H9 (cell line): Measurements from ENCODE around the gene MYRIP. TPM values are rescaled to one million over a fixed set of nuclear protein-coding genes. Genes with fewer than 3 reads are reported as not detected.

Experiments
- DNase-seq: peaks from one replicate; pipeline ENCODE4 v3.0.0-alpha.2; 2017
- H2AFZ ChIP-seq: one replicate; pipeline ENCODE4 v1.6.1; 2013; ENCODE audit warnings: mild to moderate bottlenecking, low read length, control low read depth, moderate library complexity
- H2AK5ac ChIP-seq: 2 replicates; pipeline ENCODE4 v1.6.1; 2013; ENCODE audit warnings: low read length, control low read depth, mixed read lengths; ENCODE audit not compliant: insufficient read length
- H2BK120ac ChIP-seq: one replicate; pipeline ENCODE4 v1.6.1; 2013; ENCODE audit warnings: low read depth, mild to moderate bottlenecking, low read length, control low read depth, inconsistent platforms; ENCODE audit not compliant: poor library complexity, severe bottlenecking
- H2BK12ac ChIP-seq: 2 replicates; pipeline ENCODE4 v1.6.1; 2013; ENCODE audit warnings: low read length, control low read depth, mixed read lengths, low read depth; ENCODE audit not compliant: insufficient read length
- H2BK15ac ChIP-seq: 2 replicates; pipeline ENCODE4 v1.6.1; 2013; ENCODE audit warnings: low read depth, low read length, control low read depth
- H2BK20ac ChIP-seq: one replicate; pipeline ENCODE4 v1.6.1; 2013; ENCODE audit warnings: low read depth, mild to moderate bottlenecking, low read length, control low read depth, inconsistent platforms; ENCODE audit not compliant: poor library complexity, severe bottlenecking
- H2BK5ac ChIP-seq: 2 replicates; pipeline ENCODE4 v1.6.1; 2013; ENCODE audit warnings: low read length, control low read depth, mixed read lengths; ENCODE audit not compliant: insufficient read length
- H3K14ac ChIP-seq: 2 replicates; pipeline ENCODE4 v1.6.1; 2013; ENCODE audit warnings: low read length, control low read depth; ENCODE audit not compliant: insufficient read depth
- H3K18ac ChIP-seq: 2 replicates; pipeline ENCODE4 v1.6.1; 2013; ENCODE audit warnings: low read depth, mild to moderate bottlenecking, mixed read lengths, low read length, control low read depth; ENCODE audit not compliant: insufficient read length
- H3K23ac ChIP-seq: 2 replicates; pipeline ENCODE4 v1.6.1; 2013; ENCODE audit warnings: low read length, control low read depth, mixed read lengths, low read depth; ENCODE audit not compliant: insufficient read length
- H3K23me2 ChIP-seq: 2 replicates; pipeline ENCODE4 v1.6.1; 2013; ENCODE audit warnings: low read depth, mild to moderate bottlenecking, mixed read lengths, low read length, control low read depth; ENCODE audit not compliant: insufficient read length, poor library complexity, severe bottlenecking
- H3K27ac ChIP-seq: 2 replicates; pipeline ENCODE4 v1.5.1; 2013; ENCODE audit warnings: low read length, control low read depth, mixed read lengths, low read depth; ENCODE audit not compliant: insufficient read length
- H3K27me3 ChIP-seq: 2 replicates; pipeline ENCODE4 v1.6.1; 2013; ENCODE audit warnings: low read length, control low read depth, inconsistent platforms; ENCODE audit not compliant: insufficient read depth
- H3K4ac ChIP-seq: 2 replicates; pipeline ENCODE4 v1.6.1; 2013; ENCODE audit warnings: low read depth, mild to moderate bottlenecking, control low read depth, inconsistent platforms, low read length, moderate library complexity
- H3K4me1 ChIP-seq: 2 replicates; pipeline ENCODE4 v1.6.1; 2013; ENCODE audit warnings: low read length, control low read depth, inconsistent platforms; ENCODE audit not compliant: insufficient read depth
- H3K4me2 ChIP-seq: 2 replicates; pipeline ENCODE4 v1.6.1; 2013; ENCODE audit warnings: low read length, control low read depth, mixed read lengths; ENCODE audit not compliant: insufficient read length, insufficient read depth
- H3K56ac ChIP-seq: 2 replicates; pipeline ENCODE4 v1.6.1; 2013; ENCODE audit warnings: low read depth, mild to moderate bottlenecking, mixed read lengths, low read length, control low read depth; ENCODE audit not compliant: insufficient read length
- H3K79me1 ChIP-seq: 2 replicates; pipeline ENCODE4 v1.6.1; 2013; ENCODE audit warnings: low read depth, mild to moderate bottlenecking, moderate library complexity, low read length, control low read depth, inconsistent platforms; ENCODE audit not compliant: insufficient read depth, poor library complexity, severe bottlenecking
- H3K79me2 ChIP-seq: 2 replicates; pipeline ENCODE4 v1.6.1; 2013; ENCODE audit warnings: low read length, control low read depth, inconsistent platforms; ENCODE audit not compliant: insufficient read depth
- H3K9ac ChIP-seq: 2 replicates; pipeline ENCODE4 v1.6.1; 2013; ENCODE audit warnings: low read length, control low read depth, mixed read lengths; ENCODE audit not compliant: insufficient read length; ENCODE audit errors: extremely low read depth
- H3K9me3 ChIP-seq: one replicate; pipeline ENCODE4 v1.6.1; 2013; ENCODE audit warnings: low read depth, low read length, inconsistent platforms; ENCODE audit not compliant: control insufficient read depth
- H3T11ph ChIP-seq: one replicate; pipeline ENCODE4 v1.6.1; 2013; ENCODE audit warnings: mild to moderate bottlenecking, low read length, control low read depth, inconsistent platforms
- H4K20me1 ChIP-seq: one replicate; pipeline ENCODE4 v1.6.1; 2013; ENCODE audit not compliant: control insufficient read depth, insufficient read length, insufficient read depth
- H4K5ac ChIP-seq: 2 replicates; pipeline ENCODE4 v1.6.1; 2013; ENCODE audit warnings: low read depth, mild to moderate bottlenecking, mixed read lengths, low read length, control low read depth; ENCODE audit not compliant: insufficient read length
- H4K8ac ChIP-seq: replicated peaks from 2 replicates; pipeline ENCODE4 v1.6.1; 2013; ENCODE audit warnings: low read length, control low read depth, mixed read lengths, low read depth; ENCODE audit not compliant: insufficient read length
- H4K91ac ChIP-seq: 2 replicates; pipeline ENCODE4 v1.6.1; 2013; ENCODE audit warnings: low read depth, mild to moderate bottlenecking, moderate library complexity, mixed read lengths, low read length, control low read depth; ENCODE audit not compliant: insufficient read length
- H3K27ac Mint-ChIP-seq, 3 experiments: 2 replicates in 2 of 3; 3 replicates in 1 of 3; pipeline ENCODE4 v1.8.0; 2020 to 2021; ENCODE audit warnings: mixed read lengths in 3 of 3, mild to moderate bottlenecking in 1 of 3, moderate library complexity in 1 of 3
- H3K27me3 Mint-ChIP-seq: 2 replicates; pipeline ENCODE4 v1.8.0; 2021; ENCODE audit warnings: low read depth, mild to moderate bottlenecking, moderate library complexity, mixed read lengths
- H3K36me3 Mint-ChIP-seq, 3 experiments: 2 replicates in 2 of 3; 3 replicates in 1 of 3; pipeline ENCODE4 v1.8.0; 2020 to 2021; ENCODE audit warnings: low read depth in 3 of 3, mixed read lengths in 3 of 3; ENCODE audit not compliant: insufficient read depth in 1 of 3
- H3K4me1 Mint-ChIP-seq, 2 experiments: 2 replicates each; pipeline ENCODE4 v1.8.0; 2020; ENCODE audit warnings: mixed read lengths in 2 of 2
- H3K4me3 Mint-ChIP-seq, 2 experiments: 2 replicates in 1 of 2; 3 replicates in 1 of 2; pipeline ENCODE4 v1.8.0; 2020 to 2021; ENCODE audit warnings: mild to moderate bottlenecking in 2 of 2, mixed read lengths in 2 of 2, moderate library complexity in 1 of 2
- H3K9me3 Mint-ChIP-seq, 2 experiments: 2 replicates in 1 of 2; 3 replicates in 1 of 2; pipeline ENCODE4 v1.8.0; 2020; ENCODE audit warnings: mild to moderate bottlenecking in 2 of 2, mixed read lengths in 2 of 2, moderate library complexity in 1 of 2
- CTCF ChIP-seq: fragments of 200-600 bp; sonication (generic); conservative IDR thresholded peaks from 3 replicates; pipeline ENCODE4 v1.8.0; 2021; ENCODE audit warnings: antibody characterized with exemption, mild to moderate bottlenecking
- WGBS: extraction: QIAGEN DNeasy Blood & Tissue Kit; methylation state at CpG from one replicate; pipeline ENCODE4 v1.1.7; 2013; ENCODE audit warnings: missing lambda C conversion rate, low lambda C conversion rate, mixed read lengths; ENCODE audit not compliant: insufficient read length; ENCODE audit errors: extremely low coverage; 5-methylcytosine and 5-hydroxymethylcytosine counted together
- total RNA-seq: library from RNA; stranded (reverse); gene quantifications from 2 replicates; pipeline ENCODE4 v1.2.1, GENCODE V29; 2021

MYRIP gene
- total RNA-seq, 1 experiment from 2014 or later, result 1.8 TPM

DNA sequence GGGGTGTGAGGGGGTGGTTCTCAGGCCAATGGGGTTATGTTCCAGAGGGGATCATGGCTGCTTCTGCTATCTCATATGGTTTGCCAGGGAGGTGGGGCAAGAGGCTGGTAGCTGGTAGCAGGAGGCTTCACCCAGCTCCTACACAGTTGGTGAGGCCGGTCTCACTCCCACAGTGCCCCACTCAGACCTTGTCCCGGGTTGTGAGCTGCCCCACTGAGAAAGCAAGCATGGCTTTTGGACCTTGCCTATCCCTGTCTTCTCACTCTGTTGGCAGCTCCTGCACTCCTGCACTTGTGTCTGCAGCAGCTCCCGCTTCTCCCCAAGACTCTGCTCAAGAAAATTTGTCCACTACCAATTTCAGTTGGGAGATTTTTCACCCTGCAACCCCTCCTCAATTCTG lies 46.1 kb downstream of the MYRIP start:
- WGBS, result no CpG with 5 or more reads among the region's 3 CpGs
- Histone ChIP-seq H3K9me3 (no peaks in the 10 kb centered on the region), H3K4me1 (no peaks in the 10 kb centered on the region), H4K5ac (no peak overlapping the region), H3K4me2 (no peak overlapping the region), H4K20me1 (no peaks in the 10 kb centered on the region), H4K8ac (no peak overlapping the region), H3K4ac (no peak overlapping the region), H3K23me2 (no peaks in the 10 kb centered on the region), H3K79me1 (no peaks in the 10 kb centered on the region), H2BK12ac (no peak overlapping the region), H3T11ph (no peak overlapping the region), H3K56ac (no peak overlapping the region), H3K23ac (no peak overlapping the region), H2BK120ac (no peak overlapping the region), H3K9ac (no peak overlapping the region), H3K27me3 (no peaks in the 10 kb centered on the region), H2BK20ac (no peak overlapping the region), H3K18ac (no peak overlapping the region), H3K27ac (no peak overlapping the region), H2BK5ac (no peak overlapping the region), H3K14ac (no peak overlapping the region), H2BK15ac (no peak overlapping the region), H4K91ac (no peak overlapping the region), H3K79me2 (no peaks in the 10 kb centered on the region), H2AK5ac (no peak overlapping the region), H2AFZ (no peak overlapping the region)
- Mint-ChIP-seq H3K9me3 (peaks cover 2 to 3% of the 10 kb centered on the region in 2 experiments; a peak in 2 of 5 replicates), H3K4me3 (no peak overlapping the region), H3K27ac (no peak overlapping the region), H3K36me3 (no peaks in the 10 kb centered on the region), H3K4me1 (no peaks in the 10 kb centered on the region), H3K27me3 (no peaks in the 10 kb centered on the region; the same call in 1 of the 2 replicates)
- no peak for DNase-seq
- no peak for TF ChIP-seq CTCF
